PC-3 (cell line): ENCODE measurements around the gene LRP1B. TPM values are rescaled to one million over a fixed set of nuclear protein-coding genes. Genes with fewer than 3 reads are reported as not detected.
A peak's percentile ranks its signal among the peaks of the same experiment; 100 is the strongest.

Source experiments
- ATAC-seq: fragments of 200-7000 bp; cut with Tn5 transposase; 2 replicates; pipeline ENCODE4 v1.9.1; 2020; ENCODE audit warnings: mild to moderate bottlenecking, moderate library complexity
- BruUV-seq: library from RNA; stranded (reverse); fragments of 400-500 nt; replicated peaks from 2 replicates; lab custom pipeline; 2021; lab: Mats Ljungman, UMichigan
- CTCF ChIA-PET: fragments of 300-600 bp; sonication (Branson Sonifier 250); formaldehyde crosslinking; loops from one replicate; lab custom pipeline; 2022; ENCODE audit warnings: antibody characterized with exemption; lab: Charles Lee
- POLR2A ChIA-PET: fragments of 300-600 bp; sonication (Branson Sonifier 250); formaldehyde crosslinking; loops from one replicate; lab custom pipeline; 2022; ENCODE audit warnings: antibody characterized with exemption; ENCODE audit not compliant: unreplicated experiment; lab: Charles Lee
- DNase-seq: peaks from one replicate; pipeline ENCODE4 v3.0.0-alpha.2; 2015
- H2AFZ ChIP-seq: fragments of 300-600 bp; sonication (generic); 2 replicates; pipeline ENCODE4 v1.6.0; 2016; ENCODE audit warnings: antibody characterized with exemption, low read length
- H3F3A ChIP-seq: fragments of 300-600 bp; sonication (generic); one replicate; pipeline ENCODE4 v1.6.0; 2017; ENCODE audit warnings: antibody characterized with exemption, low read length, control low read depth, mild to moderate bottlenecking; ENCODE audit not compliant: unreplicated experiment
- H3K27ac ChIP-seq: fragments of 300-600 bp; sonication (generic); 2 replicates; pipeline ENCODE4 v1.5.1; 2016; ENCODE audit warnings: mild to moderate bottlenecking, low read length
- H3K27me3 ChIP-seq: fragments of 300-600 bp; sonication (generic); 2 replicates; pipeline ENCODE4 v1.6.1; 2016; ENCODE audit warnings: low read length, mixed read lengths
- H3K36me3 ChIP-seq: fragments of 300-600 bp; sonication (generic); 2 replicates; pipeline ENCODE4 v1.6.1; 2016; ENCODE audit warnings: low read depth, mixed run types, low read length, mixed read lengths
- H3K4me1 ChIP-seq: fragments of 300-600 bp; sonication (generic); 2 replicates; pipeline ENCODE4 v1.5.1; 2016; ENCODE audit warnings: low read length; ENCODE audit not compliant: insufficient read depth
- H3K4me2 ChIP-seq: fragments of 300-600 bp; sonication (generic); 2 replicates; pipeline ENCODE4 v1.6.0; 2016; ENCODE audit warnings: low read length
- H3K4me3 ChIP-seq: fragments of 300-600 bp; sonication (generic); 2 replicates; pipeline ENCODE4 v1.5.1; 2016; ENCODE audit warnings: mild to moderate bottlenecking, low read length, mixed read lengths
- H3K79me2 ChIP-seq: fragments of 300-600 bp; sonication (generic); 2 replicates; pipeline ENCODE4 v1.6.1; 2017; ENCODE audit warnings: low read length, mixed read lengths
- H3K9ac ChIP-seq: fragments of 300-600 bp; sonication (generic); 2 replicates; pipeline ENCODE4 v1.6.0; 2016; ENCODE audit warnings: mild to moderate bottlenecking, low read length
- H3K9me2 ChIP-seq: fragments of 300-600 bp; sonication (generic); replicated peaks from 2 replicates; pipeline ENCODE4 v1.6.1; 2016; ENCODE audit warnings: mixed run types, low read length, mixed read lengths
- H3K9me3 ChIP-seq: fragments of 300-600 bp; sonication (generic); 2 replicates; pipeline ENCODE4 v1.6.1; 2016; ENCODE audit warnings: low read length, mixed read lengths
- H4K20me1 ChIP-seq: fragments of 300-600 bp; sonication (generic); 2 replicates; pipeline ENCODE4 v1.6.1; 2016; ENCODE audit warnings: low read length, mixed read lengths
- CTCF ChIP-seq: fragments of 300-600 bp; sonication (generic); conservative IDR thresholded peaks from 2 replicates; pipeline ENCODE4 v1.5.1; 2017; ENCODE audit warnings: antibody characterized with exemption, low read depth, mild to moderate bottlenecking, low read length
- EZH2 ChIP-seq: fragments of 300-600 bp; sonication (generic); IDR thresholded peaks from one replicate; pipeline ENCODE4 v1.6.1; 2017; ENCODE audit warnings: antibody characterized with exemption, mild to moderate bottlenecking, low read length; ENCODE audit not compliant: unreplicated experiment
- EZH2phosphoT487 ChIP-seq: fragments of 300-600 bp; sonication (generic); IDR thresholded peaks from 2 replicates; pipeline ENCODE4 v1.6.1; 2018; ENCODE audit warnings: mild to moderate bottlenecking, antibody characterized with exemption, low read length, borderline replicate concordance
- intact Hi-C: fragments of 100-400 bp; cut with micrococcal nuclease; formaldehyde crosslinking; loops from 2 replicates; pipeline ENCODE4 v1.9.0; 2023
- total RNA-seq: library from RNA; depleted of rRNA; stranded (reverse); fragments of >200 nt; gene quantifications from 2 replicates; pipeline ENCODE4 v1.2.3, GENCODE V29; 2014

Gene LRP1B
- total RNA-seq, 1 experiment from 2014 or later = 0.04 TPM

GRCh38 chr2:140567734-140568133, 1563.1 kb downstream of the LRP1B start:
- no TSS peak for BruUV-seq
- ChIA-PET CTCF (no interaction called here), POLR2A (no interaction called here)
- intact Hi-C loops = no loop called here
- Histone ChIP-seq H3K79me2 (no peaks in the 10 kb centered on the region), H3K9me3 (no peaks in the 10 kb centered on the region), H3K9me2 (no peaks in the 10 kb centered on the region), H3K36me3 (no peaks in the 10 kb centered on the region), H3K9ac (no peak overlapping the region), H3K4me3 (no peak overlapping the region), H3F3A (no peaks in the 10 kb centered on the region), H3K4me1 (no peaks in the 10 kb centered on the region), H2AFZ (no peak overlapping the region), H3K27me3 (no peaks in the 10 kb centered on the region), H4K20me1 (no peaks in the 10 kb centered on the region), H3K27ac (no peak overlapping the region), H3K4me2 (no peak overlapping the region)
- no peak for ATAC-seq
- no peak for TF ChIP-seq EZH2
- no peak for TF ChIP-seq CTCF
- TF ChIP-seq EZH2phosphoT487 = no peak
- peak; percentile 45 for DNase-seq

- H2AFZ ChIP-seq = no peak overlapping the region
- CTCF ChIA-PET = no interaction called here
Observed at GRCh38 chr2:140565756-140566155, 1565.1 kb downstream of the LRP1B start.

More at GRCh38 chr2:140565756-140566155, 1565.1 kb downstream of the LRP1B start:
- no peak overlapping the region for H3K4me3 ChIP-seq
- no TSS peak for BruUV-seq
- no peaks in the 10 kb centered on the region for H3K4me1 ChIP-seq
- no peak overlapping the region for H3K4me2 ChIP-seq
- H3F3A ChIP-seq = no peaks in the 10 kb centered on the region
- POLR2A ChIA-PET = no interaction called here
- H3K9me2 ChIP-seq = no peaks in the 10 kb centered on the region
- TF ChIP-seq EZH2phosphoT487 (no peak), EZH2 (no peak), CTCF (no peak)
- ATAC-seq (no peak), DNase-seq (no peak)
- intact Hi-C loops = no loop called here
- no peaks in the 10 kb centered on the region for H3K27me3 ChIP-seq
- H3K9ac ChIP-seq = no peak overlapping the region
- no peaks in the 10 kb centered on the region for H3K9me3 ChIP-seq
- no peaks in the 10 kb centered on the region for H3K79me2 ChIP-seq
- no peaks in the 10 kb centered on the region for H3K36me3 ChIP-seq
- no peaks in the 10 kb centered on the region for H4K20me1 ChIP-seq
- no peak overlapping the region for H3K27ac ChIP-seq
